Caco-2 (cell line): ENCODE measurements around the gene P4HA3. TPM values are rescaled to one million over a fixed set of nuclear protein-coding genes. Genes with fewer than 3 reads are reported as not detected.

Experiments used
- BruUV-seq: library from RNA; stranded (reverse); fragments of 400-500 nt; replicated peaks from 2 replicates; lab custom pipeline; 2021; lab: Mats Ljungman, UMichigan
- CTCF ChIA-PET: fragments of 300-600 bp; sonication (Branson Sonifier 250); formaldehyde crosslinking; loops from one replicate; lab custom pipeline; 2022; ENCODE audit warnings: antibody characterized with exemption; lab: Charles Lee
- POLR2A ChIA-PET: fragments of 300-600 bp; sonication (Branson Sonifier 250); formaldehyde crosslinking; loops from one replicate; lab custom pipeline; 2022; ENCODE audit warnings: antibody characterized with exemption; lab: Charles Lee
- DNase-seq, 2 experiments: peaks; one replicate each; pipeline versions ENCODE4 v3.0.0 to v3.0.0-alpha.2; 2020 to 2022
- H3K27me3 ChIP-seq: replicated peaks from 2 replicates; pipeline ENCODE4 v1.6.0; 2011; ENCODE audit warnings: low read length; ENCODE audit not compliant: control insufficient read depth, insufficient read depth
- H3K36me3 ChIP-seq: 2 replicates; pipeline ENCODE4 v1.5.1; 2011; ENCODE audit warnings: low read length; ENCODE audit not compliant: control insufficient read depth, insufficient read depth
- H3K4me1 ChIP-seq: fragments of 250-450 bp; sonication (Bioruptor Pico); 2 replicates; pipeline ENCODE4 v1.5.1; 2020; ENCODE audit warnings: mild to moderate bottlenecking
- H3K4me3 ChIP-seq: 2 replicates; pipeline ENCODE4 v1.5.1; 2011; ENCODE audit warnings: low read depth, mild to moderate bottlenecking, control low read depth, low read length
- H3K9me3 ChIP-seq: fragments of 250-450 bp; sonication (Bioruptor Pico); 2 replicates; pipeline ENCODE4 v1.5.1; 2020; ENCODE audit warnings: mild to moderate bottlenecking, moderate library complexity
- H3K27ac Mint-ChIP-seq: one replicate; pipeline ENCODE4 v1.8.0; 2022; ENCODE audit warnings: mixed read lengths; ENCODE audit not compliant: unreplicated experiment
- H3K27me3 Mint-ChIP-seq: one replicate; pipeline ENCODE4 v1.8.0; 2022; ENCODE audit warnings: mixed read lengths; ENCODE audit not compliant: insufficient read depth, unreplicated experiment
- H3K36me3 Mint-ChIP-seq: one replicate; pipeline ENCODE4 v1.8.0; 2022; ENCODE audit warnings: mild to moderate bottlenecking, mixed read lengths; ENCODE audit not compliant: insufficient read depth, unreplicated experiment
- H3K4me1 Mint-ChIP-seq: one replicate; pipeline ENCODE4 v1.8.0; 2022; ENCODE audit warnings: low read depth, mixed read lengths; ENCODE audit not compliant: unreplicated experiment
- H3K4me3 Mint-ChIP-seq: one replicate; pipeline ENCODE4 v1.8.0; 2022; ENCODE audit warnings: mild to moderate bottlenecking, moderate library complexity, mixed read lengths; ENCODE audit not compliant: unreplicated experiment
- H3K9me3 Mint-ChIP-seq: one replicate; pipeline ENCODE4 v1.8.0; 2022; ENCODE audit warnings: mixed read lengths; ENCODE audit not compliant: unreplicated experiment
- intact Hi-C: fragments of 100-400 bp; cut with micrococcal nuclease; formaldehyde crosslinking; loops from one replicate; pipeline ENCODE4 v1.10.0; 2022; ENCODE audit not compliant: unreplicated experiment
- total RNA-seq: library from RNA; stranded (reverse); gene quantifications from 2 replicates; pipeline ENCODE4 v1.2.3, GENCODE V29; 2022
- TF ChIP-seq, protein P1 (sequence below), 2 experiments: fragments of 200-600 bp in 1 of 2; IDR thresholded peaks; 1 replicate in 1 of 2; 2 replicates in 1 of 2; pipeline versions ENCODE4 v1.5.1 to v1.8.0; 2011 to 2022; ENCODE audit warnings: antibody characterized with exemption in 1 of 2, control low read depth in 1 of 2, inconsistent platforms in 1 of 2, low read depth in 1 of 2, low read length in 1 of 2, mild to moderate bottlenecking in 1 of 2, moderate library complexity in 1 of 2; ENCODE audit not compliant: insufficient read depth in 1 of 2, severe bottlenecking in 1 of 2, unreplicated experiment in 1 of 2

P4HA3 gene
- total RNA-seq, 1 experiment from 2014 or later: not detected

DNA sequence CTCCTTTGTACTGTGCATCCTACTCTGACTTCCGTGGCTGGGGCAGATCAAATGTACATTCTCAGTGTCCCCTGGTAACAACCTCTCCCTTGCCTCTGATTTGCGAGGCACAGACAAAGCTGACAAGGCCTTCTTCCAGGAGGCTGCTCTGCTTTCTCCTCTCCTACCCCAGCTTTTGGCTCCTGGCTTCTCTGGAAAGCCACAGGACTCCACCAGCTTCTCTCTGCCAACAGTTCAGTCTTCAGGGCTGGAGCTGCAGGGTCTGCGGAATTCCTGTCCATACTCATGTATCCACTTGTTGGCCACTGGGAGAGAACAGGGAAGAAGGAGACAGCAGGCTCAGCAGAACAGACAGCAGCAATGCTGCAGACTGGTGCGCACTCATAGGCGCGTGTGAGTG is 44.4 kb downstream of the P4HA3 start:
- Mint-ChIP-seq H3K9me3 (no peaks in the 10 kb centered on the region), H3K36me3 (no peaks in the 10 kb centered on the region), H3K4me1 (peaks cover 20% of the 10 kb centered on the region), H3K27me3 (no peaks in the 10 kb centered on the region), H3K27ac (no peak overlapping the region), H3K4me3 (no peak overlapping the region)
- TF ChIP-seq, protein P1, sequence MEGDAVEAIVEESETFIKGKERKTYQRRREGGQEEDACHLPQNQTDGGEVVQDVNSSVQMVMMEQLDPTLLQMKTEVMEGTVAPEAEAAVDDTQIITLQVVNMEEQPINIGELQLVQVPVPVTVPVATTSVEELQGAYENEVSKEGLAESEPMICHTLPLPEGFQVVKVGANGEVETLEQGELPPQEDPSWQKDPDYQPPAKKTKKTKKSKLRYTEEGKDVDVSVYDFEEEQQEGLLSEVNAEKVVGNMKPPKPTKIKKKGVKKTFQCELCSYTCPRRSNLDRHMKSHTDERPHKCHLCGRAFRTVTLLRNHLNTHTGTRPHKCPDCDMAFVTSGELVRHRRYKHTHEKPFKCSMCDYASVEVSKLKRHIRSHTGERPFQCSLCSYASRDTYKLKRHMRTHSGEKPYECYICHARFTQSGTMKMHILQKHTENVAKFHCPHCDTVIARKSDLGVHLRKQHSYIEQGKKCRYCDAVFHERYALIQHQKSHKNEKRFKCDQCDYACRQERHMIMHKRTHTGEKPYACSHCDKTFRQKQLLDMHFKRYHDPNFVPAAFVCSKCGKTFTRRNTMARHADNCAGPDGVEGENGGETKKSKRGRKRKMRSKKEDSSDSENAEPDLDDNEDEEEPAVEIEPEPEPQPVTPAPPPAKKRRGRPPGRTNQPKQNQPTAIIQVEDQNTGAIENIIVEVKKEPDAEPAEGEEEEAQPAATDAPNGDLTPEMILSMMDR (IDR thresholded peaks at IDR 0.05; ENCODE audit: insufficient read depth in 1 of 2, low read depth in 1 of 2, low read length in 1 of 2, severe bottlenecking in 1 of 2, unreplicated experiment in 1 of 2): no peak
- Histone ChIP-seq H3K4me1 (peaks cover 23% of the 10 kb centered on the region), H3K27me3 (peaks cover 1% of the 10 kb centered on the region; the same call in 1 of the 2 replicates), H3K36me3 (no peaks in the 10 kb centered on the region), H3K4me3 (no peak overlapping the region), H3K9me3 (no peaks in the 10 kb centered on the region)
- DNase-seq: no peak
- no TSS peak for BruUV-seq
- intact Hi-C loops: no loop called here
- CTCF ChIA-PET: interaction anchor here (0.7 kb wide), 1 partner anchor 254 kb away, joined by 3 read pairs; no protein-coding TSS in a partner anchor
- POLR2A ChIA-PET: no interaction called here

DNA sequence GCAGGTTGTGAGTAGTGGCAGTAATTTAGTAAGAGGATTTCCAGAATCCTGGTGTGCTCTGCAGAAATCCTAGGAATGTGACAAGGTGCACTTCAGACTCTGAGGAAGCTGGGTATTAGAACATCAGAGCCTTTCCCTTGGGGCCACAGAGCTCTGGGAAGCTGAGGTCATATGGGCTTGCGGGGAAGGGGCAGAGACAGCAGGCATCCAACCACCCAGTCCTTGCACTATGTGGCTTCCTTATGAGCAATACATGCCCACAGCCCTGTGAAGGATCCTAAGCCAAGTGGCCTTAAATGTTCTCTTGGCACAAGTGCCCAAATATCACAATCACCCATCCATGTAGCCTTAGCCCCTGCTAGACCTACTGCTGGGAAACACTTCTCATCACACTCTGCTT is 46.2 kb downstream of the P4HA3 start:
- Mint-ChIP-seq H3K4me1 (peaks cover 20% of the 10 kb centered on the region), H3K27ac (no peak overlapping the region)
- peaks cover 23% of the 10 kb centered on the region for H3K4me1 ChIP-seq

DNA sequence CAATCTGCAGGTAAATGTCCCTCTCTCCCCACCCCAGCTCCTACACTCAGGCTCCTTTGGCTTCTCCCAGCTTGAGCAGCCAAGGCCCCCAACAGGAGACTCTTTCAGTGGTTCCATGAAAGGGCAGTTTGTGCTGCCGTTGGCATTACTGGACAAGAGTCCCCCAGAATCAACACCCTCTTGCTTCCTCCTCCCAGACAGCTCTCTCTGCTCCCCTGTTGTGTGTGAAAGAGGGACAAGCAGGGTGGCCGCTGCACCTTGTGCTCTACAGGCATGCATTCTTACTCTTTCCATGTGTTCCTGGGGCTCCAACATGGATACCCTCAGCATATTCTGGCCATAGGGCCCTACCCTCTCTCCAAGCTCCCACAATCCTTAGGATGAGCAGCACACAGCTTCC is 48.7 kb downstream of the P4HA3 start:
- BruUV-seq: no TSS peak
- no peak overlapping the region for H3K4me3 Mint-ChIP-seq
- Histone ChIP-seq H3K4me3 (no peak overlapping the region), H3K9me3 (peaks cover 11% of the 10 kb centered on the region), H3K27me3 (no peaks in the 10 kb centered on the region), H3K4me1 (peaks cover 16% of the 10 kb centered on the region), H3K36me3 (no peaks in the 10 kb centered on the region)
- intact Hi-C loops: no loop called here
- H3K9me3 Mint-ChIP-seq: peaks cover 10% of the 10 kb centered on the region
- POLR2A ChIA-PET: no interaction called here
- no peaks in the 10 kb centered on the region for H3K27me3 Mint-ChIP-seq
- CTCF ChIA-PET: no interaction called here
- H3K4me1 Mint-ChIP-seq: peaks cover 14% of the 10 kb centered on the region
- no peak for DNase-seq
- no peak overlapping the region for H3K27ac Mint-ChIP-seq
- TF ChIP-seq, protein P1 (IDR thresholded peaks at IDR 0.05; ENCODE audit: insufficient read depth in 1 of 2, low read depth in 1 of 2, low read length in 1 of 2, severe bottlenecking in 1 of 2, unreplicated experiment in 1 of 2): no peak
- H3K36me3 Mint-ChIP-seq: peaks cover 7% of the 10 kb centered on the region

More for the DNA sequence above, 46.2 kb downstream of the P4HA3 start:
- peak in 1 of 2 experiments; percentile 32 for DNase-seq
- Histone ChIP-seq H3K36me3 (no peaks in the 10 kb centered on the region), H3K4me3 (no peak overlapping the region), H3K27me3 (peaks cover 1% of the 10 kb centered on the region; the same call in 1 of the 2 replicates), H3K9me3 (peaks cover 11% of the 10 kb centered on the region)
- intact Hi-C loops: no loop called here
- CTCF ChIA-PET: interaction anchor here (0.6 to 1.1 kb wide), 4 partner anchors 10 to 307 kb away, joined by 3 to 7 read pairs (median 4); no protein-coding TSS in a partner anchor
- Mint-ChIP-seq H3K4me3 (no peak overlapping the region), H3K9me3 (peaks cover 10% of the 10 kb centered on the region), H3K27me3 (no peaks in the 10 kb centered on the region), H3K36me3 (peaks cover 7% of the 10 kb centered on the region)
- TF ChIP-seq, protein P1 (IDR thresholded peaks at IDR 0.05; ENCODE audit: insufficient read depth in 1 of 2, low read depth in 1 of 2, low read length in 1 of 2, severe bottlenecking in 1 of 2, unreplicated experiment in 1 of 2): no peak
- POLR2A ChIA-PET: no interaction called here
- BruUV-seq: no TSS peak
